GM06990 (cell line): Measurements from ENCODE around the gene OFD1.

Experiments
- DNase-seq: peaks from one replicate; pipeline ENCODE4 v3.0.0-alpha.2; 2011; ENCODE audit not compliant: insufficient read length; ENCODE audit errors: extremely low read depth
- H3K27me3 ChIP-seq: replicated peaks from 2 replicates; pipeline ENCODE4 v1.6.0; 2011; ENCODE audit warnings: low read length; ENCODE audit not compliant: control insufficient read depth, insufficient read depth
- H3K36me3 ChIP-seq: 2 replicates; pipeline ENCODE4 v1.5.1; 2011; ENCODE audit warnings: low read length; ENCODE audit not compliant: control insufficient read depth, insufficient read depth
- H3K4me3 ChIP-seq: replicated peaks from 2 replicates; pipeline ENCODE4 v1.5.1; 2011; ENCODE audit warnings: low read depth, mild to moderate bottlenecking, control low read depth, low read length
- TF ChIP-seq, protein P1 (sequence below): IDR thresholded peaks from 2 replicates; pipeline ENCODE4 v1.5.1; 2011; ENCODE audit warnings: low read length, control low read depth, mild to moderate bottlenecking, inconsistent platforms; ENCODE audit not compliant: insufficient read depth, poor library complexity, severe bottlenecking

The OFD1 gene

DNA sequence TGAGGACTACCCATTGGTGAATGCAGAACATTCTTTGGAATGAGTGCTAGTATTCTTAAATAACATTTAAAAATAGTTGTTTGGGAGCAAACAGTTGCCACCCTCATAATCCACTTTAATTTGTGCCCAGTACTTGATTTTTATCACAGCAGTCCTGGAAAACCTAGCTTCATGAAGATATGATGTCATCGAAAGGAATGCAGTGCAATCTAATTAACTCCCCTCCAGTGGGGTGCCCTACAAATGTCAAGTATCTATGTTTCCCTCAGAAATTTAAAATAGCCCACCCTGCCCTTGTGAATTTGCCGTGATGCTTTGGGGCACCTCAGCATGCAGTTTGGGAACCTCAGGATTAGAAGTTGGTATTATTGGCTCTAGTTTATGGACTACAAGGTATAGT lies 40.2 kb upstream of the OFD1 start:
- TF ChIP-seq, protein P1, sequence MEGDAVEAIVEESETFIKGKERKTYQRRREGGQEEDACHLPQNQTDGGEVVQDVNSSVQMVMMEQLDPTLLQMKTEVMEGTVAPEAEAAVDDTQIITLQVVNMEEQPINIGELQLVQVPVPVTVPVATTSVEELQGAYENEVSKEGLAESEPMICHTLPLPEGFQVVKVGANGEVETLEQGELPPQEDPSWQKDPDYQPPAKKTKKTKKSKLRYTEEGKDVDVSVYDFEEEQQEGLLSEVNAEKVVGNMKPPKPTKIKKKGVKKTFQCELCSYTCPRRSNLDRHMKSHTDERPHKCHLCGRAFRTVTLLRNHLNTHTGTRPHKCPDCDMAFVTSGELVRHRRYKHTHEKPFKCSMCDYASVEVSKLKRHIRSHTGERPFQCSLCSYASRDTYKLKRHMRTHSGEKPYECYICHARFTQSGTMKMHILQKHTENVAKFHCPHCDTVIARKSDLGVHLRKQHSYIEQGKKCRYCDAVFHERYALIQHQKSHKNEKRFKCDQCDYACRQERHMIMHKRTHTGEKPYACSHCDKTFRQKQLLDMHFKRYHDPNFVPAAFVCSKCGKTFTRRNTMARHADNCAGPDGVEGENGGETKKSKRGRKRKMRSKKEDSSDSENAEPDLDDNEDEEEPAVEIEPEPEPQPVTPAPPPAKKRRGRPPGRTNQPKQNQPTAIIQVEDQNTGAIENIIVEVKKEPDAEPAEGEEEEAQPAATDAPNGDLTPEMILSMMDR = no peak
- Histone ChIP-seq H3K27me3 (no peaks in the 10 kb centered on the region), H3K4me3 (peak overlapping the region; percentile 13; the same call in 1 of the 2 replicates), H3K36me3 (peaks cover 1% of the 10 kb centered on the region; the same call in 1 of the 2 replicates)
- no peak for DNase-seq

DNA sequence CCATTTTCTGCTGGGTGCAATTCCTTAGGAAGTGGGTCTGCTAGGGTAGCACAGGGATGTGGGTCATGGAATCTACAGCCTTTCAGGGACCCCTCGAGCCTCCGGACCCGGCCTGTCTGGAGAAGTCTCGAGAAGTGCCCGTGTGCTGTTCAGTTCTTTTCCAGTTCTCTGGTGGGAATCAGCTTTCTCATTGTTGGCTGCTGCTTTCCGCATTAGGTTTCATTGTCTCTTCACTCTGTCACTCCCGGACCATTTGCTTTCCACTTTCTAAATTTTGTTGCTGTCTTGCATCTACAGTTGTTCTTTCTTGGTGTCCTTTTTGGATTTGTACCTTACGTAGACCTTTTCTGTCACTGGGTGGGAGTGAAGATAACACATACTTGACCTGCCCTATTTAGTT lies 39.6 kb upstream of the OFD1 start:
- Histone ChIP-seq H3K27me3 (no peaks in the 10 kb centered on the region), H3K36me3 (peaks cover 1% of the 10 kb centered on the region; the same call in 1 of the 2 replicates), H3K4me3 (peak overlapping the region; percentile 13; the same call in 1 of the 2 replicates)
- no peak for DNase-seq
- TF ChIP-seq, protein P1 = no peak

DNA sequence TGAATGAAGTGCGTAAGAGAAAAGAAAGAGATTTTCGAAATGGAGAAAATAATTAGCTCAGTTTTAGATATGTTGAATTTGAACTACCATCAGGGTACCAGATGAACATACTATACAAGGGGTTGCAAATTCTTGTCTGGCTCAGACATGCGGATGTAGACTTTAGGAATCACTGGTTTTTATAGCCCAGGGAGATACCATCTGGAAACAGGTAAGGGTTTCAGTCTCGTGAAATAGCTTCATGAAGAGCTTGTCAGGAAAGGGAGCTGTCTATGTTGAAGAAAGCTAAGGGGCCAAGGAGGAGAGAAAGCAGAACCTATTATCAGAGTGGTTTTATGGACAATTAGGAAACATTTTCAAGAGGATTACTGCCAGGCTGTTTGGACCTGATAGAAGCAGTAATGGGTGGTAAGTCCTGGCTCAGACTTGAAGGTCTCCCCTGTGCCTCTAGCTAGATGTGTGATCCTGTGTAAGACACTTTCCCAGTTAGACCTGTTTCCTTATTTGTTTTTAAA lies 38.9 kb upstream of the OFD1 start:
- DNase-seq = no peak
- TF ChIP-seq, protein P1 = no peak
- Histone ChIP-seq H3K4me3 (no peak overlapping the region), H3K36me3 (peaks cover 1% of the 10 kb centered on the region; the same call in 1 of the 2 replicates), H3K27me3 (no peaks in the 10 kb centered on the region)

DNA sequence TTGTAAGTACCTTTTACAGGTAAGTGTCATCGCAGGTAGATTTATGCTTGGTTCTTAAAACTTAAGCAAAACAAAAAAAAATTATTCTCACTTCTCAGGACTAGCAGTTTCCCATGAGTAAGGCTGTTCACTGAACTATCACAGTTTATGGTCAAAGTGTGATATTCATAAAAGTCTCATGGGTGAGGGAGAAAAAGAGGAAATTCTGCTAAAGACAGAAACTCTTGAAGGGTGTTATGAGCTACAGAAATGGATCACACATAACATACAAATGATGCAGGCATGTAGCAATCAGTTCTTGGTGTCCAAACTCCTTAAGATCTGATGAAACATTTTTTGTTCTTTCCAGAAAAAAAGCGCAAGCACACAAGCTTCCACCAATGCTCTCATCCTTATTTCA lies 37.1 kb upstream of the OFD1 start:
- TF ChIP-seq, protein P1 = no peak
- no peak overlapping the region for H3K4me3 ChIP-seq
- peaks cover 1% of the 10 kb centered on the region for H3K36me3 ChIP-seq
- peak; percentile 50 for DNase-seq
- H3K27me3 ChIP-seq = no peaks in the 10 kb centered on the region

DNA sequence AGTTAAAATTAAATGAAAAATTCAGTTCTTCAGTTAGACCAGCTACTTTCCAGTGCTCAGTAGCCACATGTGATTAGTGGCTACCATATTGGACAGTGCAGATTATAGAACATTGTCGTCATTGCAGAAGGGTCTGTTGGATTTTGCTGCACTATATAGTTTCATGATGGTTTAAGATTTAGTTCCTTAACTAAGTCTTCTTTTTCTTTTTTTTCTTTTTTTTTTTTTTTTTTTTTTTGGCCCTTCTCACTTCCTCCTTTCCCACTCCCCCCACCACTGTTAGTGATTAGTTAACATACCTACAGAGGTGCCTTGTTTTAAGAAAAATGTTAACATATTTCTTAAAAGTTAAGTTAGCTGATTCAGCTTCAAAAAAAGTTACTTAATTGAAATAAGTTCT lies 36.6 kb upstream of the OFD1 start:
- TF ChIP-seq, protein P1 = no peak
- Histone ChIP-seq H3K4me3 (no peak overlapping the region), H3K36me3 (peaks cover 1% of the 10 kb centered on the region), H3K27me3 (no peaks in the 10 kb centered on the region)
- no peak for DNase-seq

DNA sequence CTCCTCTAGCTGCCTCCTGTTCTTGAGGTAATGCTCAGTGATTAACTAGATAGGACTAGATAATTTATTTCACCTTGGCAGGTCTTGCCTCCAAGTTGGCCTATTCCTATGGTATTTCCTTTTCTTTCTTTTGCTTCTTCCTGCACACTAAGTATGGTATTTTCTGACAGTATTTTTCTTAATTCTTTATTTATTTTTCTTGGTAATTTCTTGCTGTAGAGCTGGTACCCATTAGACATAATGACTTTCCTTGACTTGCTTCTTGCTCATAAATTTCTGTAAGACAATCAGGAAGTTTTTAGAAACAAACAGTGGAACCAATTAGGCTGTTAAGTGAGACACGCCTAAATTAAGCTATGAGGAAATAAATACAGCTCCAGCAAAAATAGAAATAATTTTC lies 36.1 kb upstream of the OFD1 start:
- H3K36me3 ChIP-seq = peaks cover 1% of the 10 kb centered on the region
- no peaks in the 10 kb centered on the region for H3K27me3 ChIP-seq
- no peak overlapping the region for H3K4me3 ChIP-seq
- TF ChIP-seq, protein P1 = no peak
- DNase-seq = no peak
